Measurements from ENCODE around the gene GRAMD4. TPM values are rescaled to one million over a fixed set of nuclear protein-coding genes. Genes with fewer than 3 reads are reported as not detected.
"Not testable (repeated sequence)": the region's sequence is repeated elsewhere in the genome, so short reads cannot be mapped to it uniquely, and the experiment has no call there.

The GRAMD4 gene
- total RNA-seq, 1 donor from 2014 or later = 51.5 TPM

GRCh38 chr22:46628756-46629155, 8.6 kb downstream of the GRAMD4 start:
- DNase-seq (ENCODE audit: low spot score) (no peak), ATAC-seq (no peak)
- intact Hi-C loops (cut with DNase I) = no loop called here

- no peak for ATAC-seq
- intact Hi-C loops (cut with DNase I) = no loop called here
- DNase-seq (ENCODE audit: low spot score) = no peak
Measured at GRCh38 chr22:46629291-46629690, 9.1 kb downstream of the GRAMD4 start.

GRCh38 chr22:46631113-46631512, 10.9 kb downstream of the GRAMD4 start:
- ATAC-seq (no peak), DNase-seq (ENCODE audit: low spot score) (no peak)
- intact Hi-C loops (cut with DNase I) = no loop called here

- DNase-seq (ENCODE audit: low spot score) (no peak), ATAC-seq (no peak)
- intact Hi-C loops (cut with DNase I) = no loop called here
Measured at GRCh38 chr22:46632646-46633249, 12.6 kb downstream of the GRAMD4 start.

GRCh38 chr22:46633334-46633890, 13.2 kb downstream of the GRAMD4 start:
- no peak for ATAC-seq
- intact Hi-C loops (cut with DNase I) = no loop called here
- no peak for DNase-seq (ENCODE audit: low spot score)

- DNase-seq (ENCODE audit: low spot score) (no peak), ATAC-seq (no peak)
- intact Hi-C loops (cut with DNase I) = no loop called here
Measured at GRCh38 chr22:46634011-46634699, 14.0 kb downstream of the GRAMD4 start.

- ATAC-seq; intact Hi-C loops (cut with DNase I): not testable (repeated sequence)
Measured at GRCh38 chr22:46634973-46635685, 14.9 kb downstream of the GRAMD4 start.

GRCh38 chr22:46635756-46636155, 15.6 kb downstream of the GRAMD4 start:
- intact Hi-C loops (cut with DNase I) = no loop called here
- DNase-seq (ENCODE audit: low spot score) (no peak), ATAC-seq (no peak)

More at GRCh38 chr22:46634973-46635685, 14.9 kb downstream of the GRAMD4 start:
- not testable (repeated sequence) for DNase-seq (ENCODE audit: low spot score)

- intact Hi-C loops (cut with DNase I) = no loop called here
- ATAC-seq = peak; percentile 18
Measured at GRCh38 chr22:46636221-46637002, 16.2 kb downstream of the GRAMD4 start.

GRCh38 chr22:46637711-46638600, 17.8 kb downstream of the GRAMD4 start:
- intact Hi-C loops (cut with DNase I) = no loop called here
- no peak for ATAC-seq
- no peak for DNase-seq (ENCODE audit: low spot score)

More at GRCh38 chr22:46636221-46637002, 16.2 kb downstream of the GRAMD4 start:
- no peak for DNase-seq (ENCODE audit: low spot score)

GRCh38 chr22:46638601-46639431, 18.6 kb downstream of the GRAMD4 start:
- ATAC-seq (peak; percentile 18), DNase-seq (ENCODE audit: low spot score) (no peak)
- intact Hi-C loops (cut with DNase I) = no loop called here

- intact Hi-C loops (cut with DNase I) = no loop called here
- no peak for DNase-seq (ENCODE audit: low spot score)
- ATAC-seq = no peak
Measured at GRCh38 chr22:46639843-46640242, 19.7 kb downstream of the GRAMD4 start.

GRCh38 chr22:46640293-46641055, 20.3 kb downstream of the GRAMD4 start:
- intact Hi-C loops (cut with DNase I) = no loop called here
- no peak for DNase-seq (ENCODE audit: low spot score)
- ATAC-seq = no peak

- intact Hi-C loops (cut with DNase I) = no loop called here
- DNase-seq (ENCODE audit: low spot score) = no peak
- ATAC-seq = peak; percentile 62
Measured at GRCh38 chr22:46641811-46642266, 21.7 kb downstream of the GRAMD4 start.

GRCh38 chr22:46642840-46643480, 22.8 kb downstream of the GRAMD4 start:
- intact Hi-C loops (cut with DNase I); ATAC-seq; DNase-seq (ENCODE audit: low spot score): not testable (repeated sequence)
